Measurements from ENCODE around the gene ARID1A. TPM values are rescaled to one million over a fixed set of nuclear protein-coding genes. Genes with fewer than 3 reads are reported as not detected.

Gene ARID1A
- total and polyA plus RNA-seq, 9 of the 15 experiments (the other 6 are each of a cell fraction or from before 2014, with no cell fraction given), result 8.3 to 88.3 (median 22.5) TPM

GRCh38 chr1:26785611-26786436, 90.0 kb downstream of the ARID1A start (continued):
- no peak for TF ChIP-seq IRF1 (CRISPR knock-in tag; IDR thresholded peaks at IDR 0.05; ENCODE audit: borderline replicate concordance)
- TF ChIP-seq HDAC1 (IDR thresholded peaks at IDR 0.05), result peak in 1 of 2 experiments; percentile 63; a peak in 2 of 4 replicates
- peak; percentile 24; the same call in 1 of the 2 replicates for TF ChIP-seq BRD4 (IDR thresholded peaks at IDR 0.05)
- no peak for TF ChIP-seq L3MBTL2 (IDR thresholded peaks at IDR 0.05)
- no peak for TF ChIP-seq MCM3 (IDR thresholded peaks at IDR 0.05)
- peak; percentile 41 for TF ChIP-seq LEF1 (IDR thresholded peaks at IDR 0.05)
- TF ChIP-seq CXXC5 (CRISPR knock-in tag; IDR thresholded peaks at IDR 0.05), result peak; percentile 4; the same call in 1 of the 2 replicates
- TF ChIP-seq CTBP1 (IDR thresholded peaks at IDR 0.05; ENCODE audit: borderline replicate concordance), result no peak
- 0 out of 2 replicates have a peak, but pooled peaks have one; percentile 8 for TF ChIP-seq HEY1 (CRISPR knock-in tag; IDR thresholded peaks at IDR 0.05; ENCODE audit: borderline replicate concordance)
- no peak for TF ChIP-seq IRF9 (tag; IDR thresholded peaks at IDR 0.05)
- TF ChIP-seq ETV1 (tag; conservative IDR thresholded peaks at IDR 0.05; ENCODE audit: low read depth), result peak; percentile 75
- no peak for TF ChIP-seq ARID3A (IDR thresholded peaks at IDR 0.05; ENCODE audit: borderline replicate concordance, low read depth, low read length)
- no peak for TF ChIP-seq POLR2B (IDR thresholded peaks at IDR 0.05; ENCODE audit: low read depth, partially characterized antibody)
- no peak for TF ChIP-seq TEAD4 (IDR thresholded peaks at IDR 0.05; ENCODE audit: low read length)
- no peak for TF ChIP-seq TEAD4 (CRISPR knock-in tag; IDR thresholded peaks at IDR 0.05; ENCODE audit: borderline replicate concordance)

Measured in K562 (cell line).